WTC11 (cell line): ENCODE measurements around the gene CRIP1. TPM values are rescaled to one million over a fixed set of nuclear protein-coding genes. Genes with fewer than 3 reads are reported as not detected.

ENCODE experiments used
- ATAC-seq: fragments of 200-7000 bp; cut with Tn5 transposase; 2 replicates; pipeline ENCODE4 v1.10.0; 2021; ENCODE audit warnings: mild to moderate bottlenecking, moderate library complexity
- CTCF ChIA-PET: fragments of 300-600 bp; sonication (Branson Sonifier 250); formaldehyde crosslinking; loops from one replicate; lab custom pipeline; 2021; ENCODE audit warnings: antibody characterized with exemption; lab: Charles Lee
- POLR2A ChIA-PET: fragments of 350-600 bp; sonication (Branson Sonifier 250); formaldehyde crosslinking; loops from one replicate; lab custom pipeline; 2021; ENCODE audit warnings: antibody characterized with exemption; lab: Charles Lee
- DNase-seq: peaks from one replicate; pipeline ENCODE4 v3.0.0; 2021; ENCODE audit warnings: low spot score
- H3K27ac Mint-ChIP-seq: 2 replicates; pipeline ENCODE4 v1.8.0; 2021; ENCODE audit warnings: mixed read lengths
- H3K27me3 Mint-ChIP-seq: 2 replicates; pipeline ENCODE4 v1.8.0; 2021; ENCODE audit warnings: low read depth, mild to moderate bottlenecking, moderate library complexity, mixed read lengths
- H3K36me3 Mint-ChIP-seq: 2 replicates; pipeline ENCODE4 v1.8.0; 2021; ENCODE audit warnings: mixed read lengths
- H3K4me1 Mint-ChIP-seq: 2 replicates; pipeline ENCODE4 v1.8.0; 2022; ENCODE audit warnings: mixed read lengths
- H3K4me3 Mint-ChIP-seq: 2 replicates; pipeline ENCODE4 v1.8.0; 2021; ENCODE audit warnings: mild to moderate bottlenecking, moderate library complexity, mixed read lengths
- H3K9me3 Mint-ChIP-seq: 2 replicates; pipeline ENCODE4 v1.8.0; 2021; ENCODE audit warnings: mixed read lengths
- ELF4 ChIP-seq: sonication (generic); formaldehyde crosslinking; IDR thresholded peaks from 2 replicates; pipeline ENCODE4 v1.8.1; 2022; ENCODE audit warnings: low read depth, mild to moderate bottlenecking, moderate library complexity, missing genetic modification reagents
- KAT7 ChIP-seq: sonication (generic); formaldehyde crosslinking; IDR thresholded peaks from 2 replicates; pipeline ENCODE4 v1.8.1; 2023; ENCODE audit warnings: missing genetic modification reagents, mild to moderate bottlenecking, borderline replicate concordance
- NR1H2 ChIP-seq: sonication (generic); formaldehyde crosslinking; IDR thresholded peaks from 2 replicates; pipeline ENCODE4 v1.9.0; 2021; ENCODE audit warnings: mild to moderate bottlenecking, moderate library complexity, missing genetic modification reagents
- OVOL2 ChIP-seq: fragments of 250-450 bp; sonication (Bioruptor Pico); IDR thresholded peaks from 2 replicates; pipeline ENCODE4 v1.9.0; 2021; ENCODE audit warnings: mild to moderate bottlenecking, borderline replicate concordance
- ZNF232 ChIP-seq: sonication (generic); formaldehyde crosslinking; IDR thresholded peaks from 2 replicates; pipeline ENCODE4 v1.8.0; 2022; ENCODE audit warnings: mild to moderate bottlenecking, missing genetic modification reagents
- ZNF416 ChIP-seq: fragments of 250-450 bp; sonication (Bioruptor Pico); IDR thresholded peaks from 2 replicates; pipeline ENCODE4 v1.9.0; 2021; ENCODE audit warnings: mild to moderate bottlenecking, inconsistent platforms
- total RNA-seq: library from RNA; stranded (reverse); gene quantifications from 3 replicates; pipeline ENCODE4 v1.2.3, GENCODE V29; 2021
- TF ChIP-seq, protein P1 (sequence below): sonication (generic); formaldehyde crosslinking; IDR thresholded peaks from 2 replicates; pipeline ENCODE4 v1.8.1; 2023; ENCODE audit warnings: mild to moderate bottlenecking, missing genetic modification reagents
- TF ChIP-seq, protein P2 (sequence below): sonication (generic); formaldehyde crosslinking; IDR thresholded peaks from 2 replicates; pipeline ENCODE4 v1.8.1; 2022; ENCODE audit warnings: missing genetic modification reagents, borderline replicate concordance
- TF ChIP-seq, protein P3 (sequence below): fragments of 250-450 bp; sonication (Bioruptor Pico); IDR thresholded peaks from 2 replicates; pipeline ENCODE4 v1.9.0; 2021; ENCODE audit warnings: moderate library complexity, mild to moderate bottlenecking, inconsistent platforms, borderline replicate concordance
- TF ChIP-seq, protein P4 (sequence below): sonication (generic); formaldehyde crosslinking; IDR thresholded peaks from 2 replicates; pipeline ENCODE4 v1.8.1; 2023; ENCODE audit warnings: mild to moderate bottlenecking, moderate library complexity, missing genetic modification reagents
- TF ChIP-seq, protein P5 (sequence below): fragments of 250-450 bp; sonication (Bioruptor Pico); conservative IDR thresholded peaks from 2 replicates; pipeline ENCODE4 v1.9.0; 2021; ENCODE audit warnings: mild to moderate bottlenecking

The CRIP1 gene
- total RNA-seq, 1 experiment from 2014 or later = 9.0 TPM

DNA sequence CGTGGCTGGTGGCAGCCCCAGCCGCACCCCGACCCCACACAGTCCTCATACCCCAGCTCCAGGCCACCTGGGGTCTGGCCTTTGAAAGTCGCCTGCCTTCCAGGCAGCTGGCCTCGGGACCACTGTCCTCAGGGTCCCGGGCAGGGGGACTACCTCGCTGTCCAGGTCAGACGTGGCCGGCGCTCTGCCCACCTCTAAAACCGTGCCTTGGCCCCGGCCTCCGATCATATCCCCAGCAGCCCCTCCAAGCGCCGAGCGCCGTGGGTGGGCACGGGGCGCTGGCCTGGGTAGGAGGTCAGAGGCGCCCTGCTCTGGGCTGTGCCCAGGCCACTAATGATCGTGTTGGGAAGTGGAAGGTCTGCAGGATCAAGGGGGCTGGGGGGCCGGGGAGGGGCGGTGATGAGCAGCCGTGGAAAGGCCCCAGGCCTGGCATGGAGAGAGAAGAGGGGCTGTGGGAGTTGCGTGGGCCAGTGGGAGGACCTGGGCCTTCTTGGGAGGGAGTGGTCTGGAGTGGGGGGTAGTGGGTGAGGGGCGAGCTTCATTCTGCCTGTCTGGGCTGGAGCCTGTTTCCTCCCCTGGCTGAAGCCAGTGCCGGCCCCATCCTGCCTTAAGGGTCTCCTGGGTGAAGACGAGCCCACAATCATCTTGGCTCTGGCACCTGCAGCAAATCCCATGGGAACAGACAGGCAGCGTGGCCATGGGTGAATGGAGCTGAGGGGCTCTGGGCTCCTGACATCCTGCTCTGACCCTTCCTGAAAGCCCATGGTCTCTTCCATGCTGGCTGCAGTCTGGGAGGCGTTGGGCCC, 44.6 kb downstream of the CRIP1 start (continued):
- no peak for TF ChIP-seq KAT7 (CRISPR knock-in tag)
- TF ChIP-seq, protein P1, sequence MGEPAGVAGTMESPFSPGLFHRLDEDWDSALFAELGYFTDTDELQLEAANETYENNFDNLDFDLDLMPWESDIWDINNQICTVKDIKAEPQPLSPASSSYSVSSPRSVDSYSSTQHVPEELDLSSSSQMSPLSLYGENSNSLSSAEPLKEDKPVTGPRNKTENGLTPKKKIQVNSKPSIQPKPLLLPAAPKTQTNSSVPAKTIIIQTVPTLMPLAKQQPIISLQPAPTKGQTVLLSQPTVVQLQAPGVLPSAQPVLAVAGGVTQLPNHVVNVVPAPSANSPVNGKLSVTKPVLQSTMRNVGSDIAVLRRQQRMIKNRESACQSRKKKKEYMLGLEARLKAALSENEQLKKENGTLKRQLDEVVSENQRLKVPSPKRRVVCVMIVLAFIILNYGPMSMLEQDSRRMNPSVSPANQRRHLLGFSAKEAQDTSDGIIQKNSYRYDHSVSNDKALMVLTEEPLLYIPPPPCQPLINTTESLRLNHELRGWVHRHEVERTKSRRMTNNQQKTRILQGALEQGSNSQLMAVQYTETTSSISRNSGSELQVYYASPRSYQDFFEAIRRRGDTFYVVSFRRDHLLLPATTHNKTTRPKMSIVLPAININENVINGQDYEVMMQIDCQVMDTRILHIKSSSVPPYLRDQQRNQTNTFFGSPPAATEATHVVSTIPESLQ (CRISPR knock-in tag) = no peak
- TF ChIP-seq, protein P2, sequence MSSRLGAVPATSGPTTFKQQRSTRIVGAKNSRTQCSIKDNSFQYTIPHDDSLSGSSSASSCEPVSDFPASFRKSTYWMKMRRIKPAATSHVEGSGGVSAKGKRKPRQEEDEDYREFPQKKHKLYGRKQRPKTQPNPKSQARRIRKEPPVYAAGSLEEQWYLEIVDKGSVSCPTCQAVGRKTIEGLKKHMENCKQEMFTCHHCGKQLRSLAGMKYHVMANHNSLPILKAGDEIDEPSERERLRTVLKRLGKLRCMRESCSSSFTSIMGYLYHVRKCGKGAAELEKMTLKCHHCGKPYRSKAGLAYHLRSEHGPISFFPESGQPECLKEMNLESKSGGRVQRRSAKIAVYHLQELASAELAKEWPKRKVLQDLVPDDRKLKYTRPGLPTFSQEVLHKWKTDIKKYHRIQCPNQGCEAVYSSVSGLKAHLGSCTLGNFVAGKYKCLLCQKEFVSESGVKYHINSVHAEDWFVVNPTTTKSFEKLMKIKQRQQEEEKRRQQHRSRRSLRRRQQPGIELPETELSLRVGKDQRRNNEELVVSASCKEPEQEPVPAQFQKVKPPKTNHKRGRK (CRISPR knock-in tag) = no peak
- TF ChIP-seq, protein P3, sequence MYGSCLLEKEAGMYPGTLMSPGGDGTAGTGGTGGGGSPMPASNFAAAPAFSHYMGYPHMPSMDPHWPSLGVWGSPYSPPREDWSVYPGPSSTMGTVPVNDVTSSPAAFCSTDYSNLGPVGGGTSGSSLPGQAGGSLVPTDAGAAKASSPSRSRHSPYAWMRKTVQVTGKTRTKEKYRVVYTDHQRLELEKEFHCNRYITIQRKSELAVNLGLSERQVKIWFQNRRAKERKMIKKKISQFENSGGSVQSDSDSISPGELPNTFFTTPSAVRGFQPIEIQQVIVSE (CRISPR knock-in tag) = no peak
- no peak for TF ChIP-seq NR1H2 (CRISPR knock-in tag)

DNA sequence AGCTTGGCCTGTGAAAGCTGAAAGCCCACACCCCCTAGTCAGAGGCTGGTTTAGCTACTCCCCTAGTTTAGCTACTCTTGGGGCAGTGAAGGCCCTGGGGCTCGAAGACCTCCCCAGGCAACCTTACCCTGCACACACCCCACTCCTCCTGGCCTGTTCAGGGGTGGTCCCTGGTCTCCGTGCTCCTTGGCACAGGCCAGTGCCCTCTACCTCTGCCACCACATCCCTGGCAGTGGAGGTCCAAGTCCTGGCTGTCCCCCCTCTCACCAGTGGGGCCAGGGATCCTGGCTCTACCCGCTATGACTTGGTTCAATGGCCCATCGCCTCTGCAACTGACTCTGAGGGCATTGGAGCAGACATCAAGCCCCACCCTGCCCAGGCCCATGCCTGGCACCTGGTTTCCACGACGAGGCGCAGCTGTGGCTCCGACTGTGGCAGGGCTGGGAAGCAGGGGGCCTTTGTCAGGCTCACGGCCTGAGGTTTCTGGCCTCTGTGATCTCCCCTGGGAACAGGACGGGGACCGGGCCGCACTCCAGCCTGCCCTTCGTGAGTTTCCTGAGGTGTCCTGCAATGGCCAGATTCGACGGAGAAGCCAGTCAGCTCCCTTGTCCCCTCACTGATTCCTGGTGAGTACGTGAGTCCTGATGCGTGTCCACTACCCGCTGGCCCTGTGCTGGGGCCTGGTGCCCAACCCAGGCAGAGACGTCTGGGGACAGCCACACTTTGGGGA, 45.4 kb downstream of the CRIP1 start:
- ChIA-PET CTCF (interaction anchor here (1.0 to 1.3 kb wide), 2 partner anchors 51 to 61 kb away, joined by 3 to 8 read pairs; no protein-coding TSS in a partner anchor), POLR2A (no interaction called here)
- peaks cover 21% of the 10 kb centered on the region for H3K9me3 Mint-ChIP-seq
- H3K4me3 Mint-ChIP-seq = no peak overlapping the region
- no peak for ATAC-seq
- no peak for DNase-seq
- H3K27me3 Mint-ChIP-seq = peaks cover 41% of the 10 kb centered on the region
- H3K4me1 Mint-ChIP-seq = no peaks in the 10 kb centered on the region
- H3K36me3 Mint-ChIP-seq = peaks cover 12% of the 10 kb centered on the region
- no peak overlapping the region for H3K27ac Mint-ChIP-seq
- TF ChIP-seq, protein P1 (CRISPR knock-in tag) = no peak
- TF ChIP-seq, protein P4, sequence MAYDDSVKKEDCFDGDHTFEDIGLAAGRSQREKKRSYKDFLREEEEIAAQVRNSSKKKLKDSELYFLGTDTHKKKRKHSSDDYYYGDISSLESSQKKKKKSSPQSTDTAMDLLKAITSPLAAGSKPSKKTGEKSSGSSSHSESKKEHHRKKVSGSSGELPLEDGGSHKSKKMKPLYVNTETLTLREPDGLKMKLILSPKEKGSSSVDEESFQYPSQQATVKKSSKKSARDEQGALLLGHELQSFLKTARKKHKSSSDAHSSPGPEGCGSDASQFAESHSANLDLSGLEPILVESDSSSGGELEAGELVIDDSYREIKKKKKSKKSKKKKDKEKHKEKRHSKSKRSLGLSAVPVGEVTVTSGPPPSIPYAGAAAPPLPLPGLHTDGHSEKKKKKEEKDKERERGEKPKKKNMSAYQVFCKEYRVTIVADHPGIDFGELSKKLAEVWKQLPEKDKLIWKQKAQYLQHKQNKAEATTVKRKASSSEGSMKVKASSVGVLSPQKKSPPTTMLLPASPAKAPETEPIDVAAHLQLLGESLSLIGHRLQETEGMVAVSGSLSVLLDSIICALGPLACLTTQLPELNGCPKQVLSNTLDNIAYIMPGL (CRISPR knock-in tag) = no peak
- TF ChIP-seq OVOL2 (no peak), ELF4 (CRISPR knock-in tag) (no peak), ZNF232 (CRISPR knock-in tag) (no peak), ZNF416 (no peak)
- TF ChIP-seq, protein P3 (CRISPR knock-in tag) = no peak
- TF ChIP-seq, protein P5, sequence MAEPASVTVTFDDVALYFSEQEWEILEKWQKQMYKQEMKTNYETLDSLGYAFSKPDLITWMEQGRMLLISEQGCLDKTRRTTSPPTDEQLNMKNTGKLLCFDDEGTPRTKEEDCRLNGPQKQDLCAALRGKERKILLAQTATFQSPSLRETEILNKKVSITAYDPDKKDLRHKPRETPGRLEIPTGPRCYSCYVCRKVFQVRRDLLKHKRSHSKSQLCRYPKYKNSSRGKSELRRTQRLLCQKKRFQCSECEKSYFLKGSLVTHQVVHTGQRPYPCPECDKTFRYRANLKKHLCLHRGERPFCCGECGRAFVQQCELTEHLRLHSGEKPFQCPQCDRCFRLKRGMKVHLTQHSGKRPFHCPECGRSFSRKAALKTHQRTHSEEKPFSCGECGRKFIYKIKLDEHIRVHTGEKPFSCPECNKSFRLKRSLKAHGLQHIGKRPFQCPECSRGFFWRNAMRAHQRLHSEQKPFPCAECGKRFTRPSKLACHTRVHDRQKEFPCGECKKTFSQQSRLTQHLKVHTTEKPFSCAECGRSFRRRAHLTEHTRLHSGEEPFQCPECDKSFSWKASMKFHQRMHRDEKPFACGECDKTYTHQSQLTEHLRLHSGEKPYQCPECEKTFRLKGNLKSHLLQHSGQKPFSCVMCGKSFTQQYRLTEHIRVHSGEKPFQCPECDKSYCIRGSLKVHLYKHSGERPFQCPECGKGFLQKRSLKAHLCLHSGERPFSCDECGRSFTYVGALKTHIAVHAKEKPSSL (CRISPR knock-in tag) = no peak
